GM12878 (cell line): ENCODE data around the gene KRTAP22-1. TPM values are rescaled to one million over a fixed set of nuclear protein-coding genes. Genes with fewer than 3 reads are reported as not detected.

Source experiments
- BCLAF1 ChIP-seq: fragments of 450-650 bp; IDR thresholded peaks from 2 replicates; pipeline ENCODE4 v1.6.1; 2017; ENCODE audit warnings: antibody characterized with exemption, mild to moderate bottlenecking, moderate library complexity
- BHLHE40 ChIP-seq, 2 experiments: fragments of 450-650 bp in 1 of 2; IDR thresholded peaks; 2 replicates each; pipeline ENCODE4 v1.6.1; 2011 to 2017; ENCODE audit warnings: low read depth in 2 of 2, borderline replicate concordance in 1 of 2, improper control_type of control experiment in 1 of 2, low read length in 1 of 2, mild to moderate bottlenecking in 1 of 2
- CREM ChIP-seq: IDR thresholded peaks from 2 replicates; pipeline ENCODE4 v1.6.1; 2014; ENCODE audit warnings: antibody characterized with exemption, low read depth
- IRF3 ChIP-seq: fragments of 450-650 bp; IDR thresholded peaks from 2 replicates; pipeline ENCODE4 v1.6.1; 2014; ENCODE audit warnings: mild to moderate bottlenecking
- POLR2A ChIP-seq: IDR thresholded peaks from 2 replicates; pipeline ENCODE4 v1.6.1; 2011; ENCODE audit warnings: low read depth, mild to moderate bottlenecking, low read length
- PRDM15 ChIP-seq: fragments of 450-650 bp; formaldehyde crosslinking; IDR thresholded peaks from 2 replicates; pipeline ENCODE4 v1.4.0; 2020; ENCODE audit warnings: mild to moderate bottlenecking, moderate library complexity
- SIN3A ChIP-seq: IDR thresholded peaks from 2 replicates; pipeline ENCODE4 v1.6.1; 2012; ENCODE audit warnings: low read depth, low read length, improper control_type of control experiment
- USF1 ChIP-seq: IDR thresholded peaks from 2 replicates; pipeline ENCODE4 v1.6.1; 2011; ENCODE audit warnings: borderline replicate concordance, low read depth, mild to moderate bottlenecking, moderate library complexity, mixed read lengths, low read length; ENCODE audit not compliant: insufficient read depth; ENCODE audit errors: extremely low read length
- ZBTB11 ChIP-seq: fragments of 450-650 bp; formaldehyde crosslinking; IDR thresholded peaks from 2 replicates; pipeline ENCODE4 v1.5.0; 2022; ENCODE audit warnings: mild to moderate bottlenecking, missing genetic modification characterization
- polyA plus RNA-seq, 11 experiments: library from polyadenylated mRNA; depleted of rRNA in 4 of 11; unstranded in 6 of 11; stranded (reverse) in 5 of 11; fragments of >200 nt; fragmentation: Nextera tagmentation in 4 of 11; fragmentation: Illumina TruSeq in 1 of 11; extraction: Ambion mirVana in 4 of 11; extraction: Trizol in 1 of 11; gene quantifications; 1 replicate in 1 of 11; 2 replicates in 10 of 11; pipeline versions ENCODE4 v1.2.1 to v1.2.3, GENCODE V29; 2011 to 2016; ENCODE audit warnings: inconsistent platforms in 2 of 11, missing spikeins in 2 of 11, low read depth in 1 of 11
- total RNA-seq, 4 experiments: library from RNA; depleted of rRNA in 3 of 4; stranded (reverse); fragments of >200 nt in 3 of 4; fragmentation: Illumina TruSeq in 1 of 4; extraction: Trizol in 1 of 4; gene quantifications; 2 replicates each; pipeline versions ENCODE4 v1.2.1 to v1.2.3, GENCODE V29; 2013 to 2021

The KRTAP22-1 gene
- total and polyA plus RNA-seq, 10 of the 15 experiments (the other 5 are each of a cell fraction or from before 2014, with no cell fraction given) = not detected

GRCh38 chr21:30616125-30616524 lies 15.2 kb downstream of the KRTAP22-1 start, which contains the start of gene KRTAP20-1 (continued):
- no peak for TF ChIP-seq ZBTB11 (CRISPR knock-in tag)
- no peak for TF ChIP-seq BCLAF1
- TF ChIP-seq SIN3A = no peak
- no peak for TF ChIP-seq BHLHE40 (IDR thresholded peaks at IDR 0.05; ENCODE audit: borderline replicate concordance in 1 of 2, low read depth in 2 of 2, low read length in 1 of 2)
- TF ChIP-seq PRDM15 (CRISPR knock-in tag) = no peak
- TF ChIP-seq CREM = no peak
- no peak for TF ChIP-seq USF1
- TF ChIP-seq IRF3 = no peak
- TF ChIP-seq POLR2A = no peak
